Transverse colon (tissue), 4 donors: ENCODE results near the gene RNGTT. TPM values are rescaled to one million over a fixed set of nuclear protein-coding genes. Genes with fewer than 3 reads are reported as not detected.

Experiments used
- DNase-seq: peaks from one replicate; pipeline ENCODE4 v3.0.0-alpha.2; 2019
- H3K27ac ChIP-seq, 4 donors: fragments of 200-600 bp; sonication (generic); 2 replicates each; pipeline ENCODE4 v1.5.1; 2016 to 2018; ENCODE audit warnings: inconsistent platforms in 4 of 4
- H3K27me3 ChIP-seq: fragments of 200-600 bp; sonication (generic); 2 replicates; pipeline ENCODE4 v1.5.1; 2017; ENCODE audit warnings: inconsistent platforms
- H3K36me3 ChIP-seq, 4 donors: fragments of 200-600 bp; sonication (generic); 2 replicates each; pipeline ENCODE4 v1.5.1; 2017 to 2019; ENCODE audit warnings: inconsistent platforms in 4 of 4
- H3K4me1 ChIP-seq, 4 donors: fragments of 200-600 bp; sonication (generic); 2 replicates each; pipeline ENCODE4 v1.5.1; 2017 to 2020; ENCODE audit warnings: inconsistent platforms in 4 of 4
- H3K4me3 ChIP-seq, 4 donors: fragments of 200-600 bp; sonication (generic); 1 replicate in 1 of 4; 2 replicates in 3 of 4; pipeline versions ENCODE4 v1.5.1 to v1.6.1; 2017 to 2019; ENCODE audit warnings: inconsistent platforms in 4 of 4
- H3K9me3 ChIP-seq, 2 donors: fragments of 200-600 bp; sonication (generic); 2 replicates each; pipeline ENCODE4 v1.5.1; 2017 to 2019; ENCODE audit warnings: inconsistent platforms in 2 of 2
- CTCF ChIP-seq, 5 experiments: fragments of 200-600 bp in 3 of 5; fragments of 450-650 bp in 2 of 5; sonication (generic) in 3 of 5; IDR thresholded peaks; 1 replicate in 2 of 5; 2 replicates in 3 of 5; pipeline ENCODE4 v1.5.1; 2016 to 2017; ENCODE audit warnings: antibody characterized with exemption in 5 of 5, inconsistent platforms in 3 of 5, mild to moderate bottlenecking in 2 of 5, moderate library complexity in 1 of 5
- EP300 ChIP-seq: sonication (generic); formaldehyde crosslinking; IDR thresholded peaks from one replicate; pipeline ENCODE4 v1.6.1; 2017; ENCODE audit warnings: antibody characterized with exemption, low read depth
- POLR2A ChIP-seq: fragments of 450-650 bp; IDR thresholded peaks from one replicate; pipeline ENCODE4 v1.6.1; 2016; ENCODE audit warnings: antibody characterized with exemption, mild to moderate bottlenecking, moderate library complexity
- POLR2AphosphoS5 ChIP-seq, 3 donors: sonication (generic); formaldehyde crosslinking; IDR thresholded peaks; one replicate each; pipeline ENCODE4 v1.6.1; 2016; ENCODE audit warnings: antibody characterized with exemption in 3 of 3
- WGBS, 2 donors: methylation state at CpG; one replicate each; pipeline ENCODE4 v1.1.5; 2018; ENCODE audit warnings: low coverage in 1 of 2; 5-methylcytosine and 5-hydroxymethylcytosine counted together
- in situ Hi-C, 4 donors: fragments of 200-750 bp; cut with MboI; loops; one replicate each; pipeline versions ENCODE4 v1.15.0 to v1.15.1; 2017; ENCODE audit warnings: low sequenced_read_pairs in 3 of 4, low pct_ligation_motif_present in 1 of 4, low pct_unique_long_range_greater_than_20kb in 1 of 4
- intact Hi-C: fragments of 100-400 bp; cut with DNase I; formaldehyde crosslinking; loops from one replicate; pipeline ENCODE4 v1.15.1; 2023; ENCODE audit warnings: low total_unique reads
- total RNA-seq, 4 donors: library from RNA; depleted of rRNA; stranded (reverse); fragments of >200 nt; gene quantifications; one replicate each; pipeline ENCODE4 v1.1.0, GENCODE V29; 2016

Gene RNGTT
- total RNA-seq, 4 donors from 2014 or later, result 5.4 to 20.9 (median 15.2) TPM

GRCh38 chr6:88573561-88573960 is 389.9 kb downstream of the RNGTT start:
- TF ChIP-seq POLR2A, result no peak
- no peak for TF ChIP-seq EP300
- TF ChIP-seq POLR2AphosphoS5 (IDR thresholded peaks at IDR 0.05), result no peak
- no peak for TF ChIP-seq CTCF (IDR thresholded peaks at IDR 0.05)
- Histone ChIP-seq H3K27me3 (no peaks in the 10 kb centered on the region), H3K9me3 (peaks cover 0 to 8% of the 10 kb centered on the region in 2 donors), H3K36me3 (no peaks in the 10 kb centered on the region), H3K4me3 (no peak overlapping the region), H3K27ac (no peak overlapping the region), H3K4me1 (peaks cover 0 to 8% (median 0%) of the 10 kb centered on the region in 4 donors)
- 52% methylated on average over 3 of the region's 3 CpGs; no CpG with 5 or more reads in 1 of the 2 donors for WGBS, 2 donors
- DNase-seq, result no peak
- in situ Hi-C loops, result no loop called here
- intact Hi-C loops, result no loop called here

- no peaks in the 10 kb centered on the region for H3K27me3 ChIP-seq
- H3K9me3 ChIP-seq, result peaks cover 0 to 8% of the 10 kb centered on the region in 2 donors
- no peak overlapping the region for H3K27ac ChIP-seq
- 47% methylated on average over 3 of the region's 3 CpGs; no CpG with 5 or more reads in 1 of the 2 donors for WGBS, 2 donors
- no peaks in the 10 kb centered on the region for H3K36me3 ChIP-seq
- intact Hi-C loops (no loop called here), in situ Hi-C loops (no loop called here)
- no peak for TF ChIP-seq EP300
- no peak for TF ChIP-seq POLR2A
- TF ChIP-seq POLR2AphosphoS5 (IDR thresholded peaks at IDR 0.05), result no peak
- no peak for TF ChIP-seq CTCF (IDR thresholded peaks at IDR 0.05)
- no peak for DNase-seq
- H3K4me1 ChIP-seq, result peaks cover 0 to 5% (median 0%) of the 10 kb centered on the region in 4 donors
- H3K4me3 ChIP-seq, result no peak overlapping the region
These were observed 390.8 kb downstream of the RNGTT start for GRCh38 chr6:88572449-88573139.

GRCh38 chr6:88569959-88570358 is 393.5 kb downstream of the RNGTT start:
- in situ Hi-C loops, result no loop called here

GRCh38 chr6:88567696-88568095 is 395.7 kb downstream of the RNGTT start:
- Histone ChIP-seq H3K27me3 (no peaks in the 10 kb centered on the region), H3K4me3 (no peak overlapping the region), H3K36me3 (no peaks in the 10 kb centered on the region), H3K27ac (no peak overlapping the region), H3K4me1 (no peaks in the 10 kb centered on the region), H3K9me3 (peaks cover 0 to 8% of the 10 kb centered on the region in 2 donors)
- intact Hi-C loops (no loop called here), in situ Hi-C loops (no loop called here)
- WGBS, 2 donors, result 67 to 76% methylated on average over 2 of the region's 2 CpGs
- no peak for DNase-seq
- TF ChIP-seq POLR2AphosphoS5 (IDR thresholded peaks at IDR 0.05) (no peak), POLR2A (no peak), EP300 (no peak), CTCF (IDR thresholded peaks at IDR 0.05) (no peak)

More at GRCh38 chr6:88569959-88570358, 393.5 kb downstream of the RNGTT start:
- TF ChIP-seq POLR2AphosphoS5 (IDR thresholded peaks at IDR 0.05) (no peak), CTCF (IDR thresholded peaks at IDR 0.05) (no peak), POLR2A (no peak), EP300 (no peak)
- H3K4me3 ChIP-seq, result no peak overlapping the region
- H3K27me3 ChIP-seq, result no peaks in the 10 kb centered on the region
- DNase-seq, result no peak
- H3K27ac ChIP-seq, result no peak overlapping the region
- no peaks in the 10 kb centered on the region for H3K36me3 ChIP-seq
- intact Hi-C loops, result no loop called here
- no peaks in the 10 kb centered on the region for H3K4me1 ChIP-seq
- H3K9me3 ChIP-seq, result peaks cover 0 to 8% of the 10 kb centered on the region in 2 donors
